Liver (tissue), 9 donors: ENCODE measurements around the gene DYNAP. TPM values are rescaled to one million over a fixed set of nuclear protein-coding genes. Genes with fewer than 3 reads are reported as not detected.

Experiments used
- DNase-seq: peaks from one replicate; pipeline ENCODE4 v3.0.0-alpha.2; 2017; ENCODE audit warnings: low spot score
- H3K27ac ChIP-seq, 2 donors: one replicate each; pipeline ENCODE4 v1.7.0; 2013; ENCODE audit warnings: inconsistent platforms in 2 of 2, low read length in 2 of 2, control low read depth in 1 of 2, low read depth in 1 of 2, mild to moderate bottlenecking in 1 of 2
- H3K27me3 ChIP-seq, 4 donors: one replicate each; pipeline versions ENCODE4 v1.6.1 to v1.7.0; 2013; ENCODE audit warnings: low read length in 3 of 4, inconsistent platforms in 1 of 4, mild to moderate bottlenecking in 1 of 4, moderate library complexity in 1 of 4; ENCODE audit not compliant: control insufficient read depth in 4 of 4, insufficient read depth in 4 of 4
- H3K36me3 ChIP-seq, 4 donors: one replicate each; pipeline versions ENCODE4 v1.6.1 to v1.7.0; 2013; ENCODE audit warnings: low read length in 3 of 4, mild to moderate bottlenecking in 3 of 4, low read depth in 1 of 4, moderate library complexity in 1 of 4; ENCODE audit not compliant: control insufficient read depth in 4 of 4, insufficient read depth in 3 of 4
- H3K4me1 ChIP-seq, 4 donors: one replicate each; pipeline versions ENCODE4 v1.6.1 to v1.7.0; 2013; ENCODE audit warnings: low read length in 3 of 4, mild to moderate bottlenecking in 3 of 4, moderate library complexity in 1 of 4; ENCODE audit not compliant: control insufficient read depth in 4 of 4, insufficient read depth in 4 of 4
- H3K4me3 ChIP-seq, 3 donors: one replicate each; pipeline versions ENCODE4 v1.6.1 to v1.7.0; 2013; ENCODE audit warnings: low read length in 3 of 3, control low read depth in 1 of 3, low read depth in 1 of 3, mild to moderate bottlenecking in 1 of 3
- H3K9ac ChIP-seq, 2 donors: one replicate each; pipeline ENCODE4 v1.7.0; 2013; ENCODE audit warnings: low read length in 2 of 2, mild to moderate bottlenecking in 2 of 2, moderate library complexity in 2 of 2, control low read depth in 1 of 2, low read depth in 1 of 2
- H3K9me3 ChIP-seq, 4 donors: one replicate each; pipeline versions ENCODE4 v1.6.1 to v1.7.0; 2013; ENCODE audit warnings: low read length in 3 of 4; ENCODE audit not compliant: control insufficient read depth in 4 of 4
- EGR1 ChIP-seq, 2 donors: IDR thresholded peaks; 2 replicates each; pipeline ENCODE4 v1.6.1; 2016 to 2018; ENCODE audit warnings: antibody characterized with exemption in 2 of 2, low read depth in 2 of 2
- FOXA1 ChIP-seq: IDR thresholded peaks from 2 replicates; pipeline ENCODE4 v1.6.1; 2016; ENCODE audit warnings: antibody characterized with exemption
- FOXA2 ChIP-seq: IDR thresholded peaks from 2 replicates; pipeline ENCODE4 v1.6.1; 2016; ENCODE audit warnings: antibody characterized with exemption
- GABPA ChIP-seq, 2 donors: IDR thresholded peaks in 1 of 2; conservative IDR thresholded peaks in 1 of 2; 2 replicates each; pipeline ENCODE4 v1.6.1; 2016; ENCODE audit warnings: antibody characterized with exemption in 2 of 2, mild to moderate bottlenecking in 1 of 2, moderate library complexity in 1 of 2
- HNF4A ChIP-seq, 2 donors: conservative IDR thresholded peaks; 2 replicates each; pipeline ENCODE4 v1.6.1; 2016; ENCODE audit warnings: antibody characterized with exemption in 2 of 2, mild to moderate bottlenecking in 2 of 2
- HNF4G ChIP-seq: IDR thresholded peaks from 2 replicates; pipeline ENCODE4 v1.6.1; 2016; ENCODE audit warnings: antibody characterized with exemption
- JUND ChIP-seq, 2 donors: IDR thresholded peaks; 2 replicates each; pipeline ENCODE4 v1.6.1; 2016; ENCODE audit warnings: antibody characterized with exemption in 2 of 2
- NR2F2 ChIP-seq: IDR thresholded peaks from 2 replicates; pipeline ENCODE4 v1.6.1; 2016; ENCODE audit warnings: antibody characterized with exemption
- RAD21 ChIP-seq, 2 donors: IDR thresholded peaks; 2 replicates each; pipeline ENCODE4 v1.6.1; 2016; ENCODE audit warnings: antibody characterized with exemption in 2 of 2, mild to moderate bottlenecking in 2 of 2
- RXRA ChIP-seq, 2 donors: IDR thresholded peaks; 2 replicates each; pipeline ENCODE4 v1.6.1; 2017 to 2018; ENCODE audit warnings: antibody characterized with exemption in 2 of 2, mild to moderate bottlenecking in 1 of 2
- SP1 ChIP-seq: IDR thresholded peaks from 2 replicates; pipeline ENCODE4 v1.6.1; 2018; ENCODE audit warnings: antibody characterized with exemption, mild to moderate bottlenecking
- TAF1 ChIP-seq: conservative IDR thresholded peaks from 2 replicates; pipeline ENCODE4 v1.6.1; 2016; ENCODE audit warnings: antibody characterized with exemption, mild to moderate bottlenecking
- YY1 ChIP-seq: IDR thresholded peaks from 2 replicates; pipeline ENCODE4 v1.6.1; 2016; ENCODE audit warnings: antibody characterized with exemption, mild to moderate bottlenecking
- WGBS: extraction: QIAGEN DNeasy Blood & Tissue Kit; methylation state at CpG from one replicate; pipeline ENCODE4 v1.1.7; 2013; 5-methylcytosine and 5-hydroxymethylcytosine counted together
- polyA plus RNA-seq, 2 donors: library from polyadenylated mRNA; stranded (reverse) in 1 of 2; unstranded in 1 of 2; fragments of 200-250 nt in 1 of 2; fragments of >200 nt in 1 of 2; fragmentation: Nextera tagmentation in 1 of 2; extraction: Ambion mirVana in 1 of 2; gene quantifications; one replicate each; pipeline versions ENCODE4 v1.2.1 to v1.2.3, GENCODE V29; 2013 to 2015
- total RNA-seq, 2 donors: library from RNA; depleted of rRNA; stranded (reverse); fragments of >200 nt; gene quantifications; one replicate each; pipeline ENCODE4 v1.2.3, GENCODE V29; 2014
- TF ChIP-seq, protein P1 (sequence below): IDR thresholded peaks from 2 replicates; pipeline ENCODE4 v1.6.1; 2016; ENCODE audit warnings: antibody characterized with exemption
- TF ChIP-seq, protein P2 (sequence below): IDR thresholded peaks from 2 replicates; pipeline ENCODE4 v1.6.1; 2016; ENCODE audit warnings: antibody characterized with exemption
- TF ChIP-seq, protein P3 (sequence below): IDR thresholded peaks from 2 replicates; pipeline ENCODE4 v1.6.1; 2016; ENCODE audit warnings: antibody characterized with exemption
- TF ChIP-seq, protein P4 (sequence below): IDR thresholded peaks from 2 replicates; pipeline ENCODE4 v1.6.1; 2016; ENCODE audit warnings: antibody characterized with exemption, mild to moderate bottlenecking
- TF ChIP-seq, protein P5 (sequence below): fragments of 150-350 bp; IDR thresholded peaks from 2 replicates; pipeline ENCODE4 v1.5.1; 2017; ENCODE audit warnings: improper control_type of control experiment, low read depth, low read length; ENCODE audit not compliant: missing input control
- donor health status: healthy.
- donor health status: healthy.
- donor health status: healthy.
- donor health status: healthy.
- donor health status: healthy.

DYNAP gene
- total and polyA plus RNA-seq, 4 donors, result not detected

DNA sequence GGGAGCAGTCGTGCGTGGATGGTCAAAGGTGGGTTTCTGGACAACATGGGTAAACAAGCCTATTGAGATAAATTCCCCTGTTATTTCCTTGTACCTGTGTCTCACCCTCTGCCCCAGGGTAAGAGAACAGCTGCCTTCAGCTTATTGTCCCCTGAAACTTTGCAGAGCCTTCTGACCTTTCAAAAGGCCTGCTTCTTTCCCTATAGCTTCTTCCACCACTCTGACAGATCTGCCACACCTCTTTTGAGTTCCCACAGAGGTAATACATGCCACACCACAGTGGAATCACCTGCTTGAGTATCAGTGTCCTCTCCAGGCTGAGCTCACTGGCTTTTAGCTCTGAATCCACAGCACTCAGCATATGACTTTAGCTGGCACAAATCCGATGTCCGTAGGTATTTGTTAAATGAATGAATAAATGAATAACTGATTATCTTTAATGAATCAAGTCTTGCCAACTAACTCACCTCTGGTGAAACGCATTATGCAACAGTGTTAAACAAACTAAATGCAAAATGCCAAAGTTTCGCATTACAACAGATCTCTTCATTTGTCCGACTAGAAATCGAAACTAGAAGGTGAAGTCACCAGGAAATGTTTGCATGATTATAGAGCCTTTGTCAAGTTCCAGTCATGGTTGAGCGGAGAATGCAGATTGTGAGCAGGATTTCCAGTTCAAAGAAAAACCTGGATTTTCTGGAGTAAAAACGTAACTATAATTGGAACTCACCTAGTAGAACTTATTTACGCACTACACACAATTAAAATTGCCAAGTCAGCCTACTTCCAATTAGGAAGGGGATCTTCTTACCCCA is 16.4 kb downstream of the DYNAP start:
- Histone ChIP-seq H3K36me3 (no peaks in the 10 kb centered on the region), H3K27me3 (no peaks in the 10 kb centered on the region), H3K27ac (peak overlapping the region; percentile 89 to 99), H3K4me3 (peak overlapping the region; percentile 52 to 71 (median 55)), H3K9me3 (no peaks in the 10 kb centered on the region), H3K4me1 (peaks cover 0 to 6% (median 3%) of the 10 kb centered on the region in 4 donors), H3K9ac (peak overlapping the region; percentile 65 to 99)
- WGBS, result 32% methylated on average over 11 of the region's 11 CpGs
- no peak for TF ChIP-seq HNF4G
- TF ChIP-seq TAF1, result peak; percentile 48
- peak; percentile 85 for TF ChIP-seq YY1
- TF ChIP-seq, protein P1, sequence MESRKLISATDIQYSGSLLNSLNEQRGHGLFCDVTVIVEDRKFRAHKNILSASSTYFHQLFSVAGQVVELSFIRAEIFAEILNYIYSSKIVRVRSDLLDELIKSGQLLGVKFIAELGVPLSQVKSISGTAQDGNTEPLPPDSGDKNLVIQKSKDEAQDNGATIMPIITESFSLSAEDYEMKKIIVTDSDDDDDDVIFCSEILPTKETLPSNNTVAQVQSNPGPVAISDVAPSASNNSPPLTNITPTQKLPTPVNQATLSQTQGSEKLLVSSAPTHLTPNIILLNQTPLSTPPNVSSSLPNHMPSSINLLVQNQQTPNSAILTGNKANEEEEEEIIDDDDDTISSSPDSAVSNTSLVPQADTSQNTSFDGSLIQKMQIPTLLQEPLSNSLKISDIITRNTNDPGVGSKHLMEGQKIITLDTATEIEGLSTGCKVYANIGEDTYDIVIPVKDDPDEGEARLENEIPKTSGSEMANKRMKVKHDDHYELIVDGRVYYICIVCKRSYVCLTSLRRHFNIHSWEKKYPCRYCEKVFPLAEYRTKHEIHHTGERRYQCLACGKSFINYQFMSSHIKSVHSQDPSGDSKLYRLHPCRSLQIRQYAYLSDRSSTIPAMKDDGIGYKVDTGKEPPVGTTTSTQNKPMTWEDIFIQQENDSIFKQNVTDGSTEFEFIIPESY, result peak; percentile 54
- TF ChIP-seq FOXA1, result no peak
- TF ChIP-seq, protein P2, sequence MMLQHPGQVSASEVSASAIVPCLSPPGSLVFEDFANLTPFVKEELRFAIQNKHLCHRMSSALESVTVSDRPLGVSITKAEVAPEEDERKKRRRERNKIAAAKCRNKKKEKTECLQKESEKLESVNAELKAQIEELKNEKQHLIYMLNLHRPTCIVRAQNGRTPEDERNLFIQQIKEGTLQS, result no peak
- peak; percentile 49 for TF ChIP-seq SP1
- peak in 1 of 2 donors; percentile 67 for TF ChIP-seq RXRA (IDR thresholded peaks at IDR 0.05)
- TF ChIP-seq, protein P3, sequence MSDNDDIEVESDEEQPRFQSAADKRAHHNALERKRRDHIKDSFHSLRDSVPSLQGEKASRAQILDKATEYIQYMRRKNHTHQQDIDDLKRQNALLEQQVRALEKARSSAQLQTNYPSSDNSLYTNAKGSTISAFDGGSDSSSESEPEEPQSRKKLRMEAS, result peak; percentile 61
- TF ChIP-seq NR2F2, result no peak
- peak in 1 of 2 donors; percentile 31 for TF ChIP-seq RAD21 (IDR thresholded peaks at IDR 0.05)
- TF ChIP-seq, protein P4, sequence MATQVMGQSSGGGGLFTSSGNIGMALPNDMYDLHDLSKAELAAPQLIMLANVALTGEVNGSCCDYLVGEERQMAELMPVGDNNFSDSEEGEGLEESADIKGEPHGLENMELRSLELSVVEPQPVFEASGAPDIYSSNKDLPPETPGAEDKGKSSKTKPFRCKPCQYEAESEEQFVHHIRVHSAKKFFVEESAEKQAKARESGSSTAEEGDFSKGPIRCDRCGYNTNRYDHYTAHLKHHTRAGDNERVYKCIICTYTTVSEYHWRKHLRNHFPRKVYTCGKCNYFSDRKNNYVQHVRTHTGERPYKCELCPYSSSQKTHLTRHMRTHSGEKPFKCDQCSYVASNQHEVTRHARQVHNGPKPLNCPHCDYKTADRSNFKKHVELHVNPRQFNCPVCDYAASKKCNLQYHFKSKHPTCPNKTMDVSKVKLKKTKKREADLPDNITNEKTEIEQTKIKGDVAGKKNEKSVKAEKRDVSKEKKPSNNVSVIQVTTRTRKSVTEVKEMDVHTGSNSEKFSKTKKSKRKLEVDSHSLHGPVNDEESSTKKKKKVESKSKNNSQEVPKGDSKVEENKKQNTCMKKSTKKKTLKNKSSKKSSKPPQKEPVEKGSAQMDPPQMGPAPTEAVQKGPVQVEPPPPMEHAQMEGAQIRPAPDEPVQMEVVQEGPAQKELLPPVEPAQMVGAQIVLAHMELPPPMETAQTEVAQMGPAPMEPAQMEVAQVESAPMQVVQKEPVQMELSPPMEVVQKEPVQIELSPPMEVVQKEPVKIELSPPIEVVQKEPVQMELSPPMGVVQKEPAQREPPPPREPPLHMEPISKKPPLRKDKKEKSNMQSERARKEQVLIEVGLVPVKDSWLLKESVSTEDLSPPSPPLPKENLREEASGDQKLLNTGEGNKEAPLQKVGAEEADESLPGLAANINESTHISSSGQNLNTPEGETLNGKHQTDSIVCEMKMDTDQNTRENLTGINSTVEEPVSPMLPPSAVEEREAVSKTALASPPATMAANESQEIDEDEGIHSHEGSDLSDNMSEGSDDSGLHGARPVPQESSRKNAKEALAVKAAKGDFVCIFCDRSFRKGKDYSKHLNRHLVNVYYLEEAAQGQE, result peak; percentile 74
- TF ChIP-seq EGR1 (IDR thresholded peaks at IDR 0.05; ENCODE audit: low read depth in 2 of 2), result no peak
- peak in 1 of 2 donors; percentile 86 for TF ChIP-seq JUND (IDR thresholded peaks at IDR 0.05)
- TF ChIP-seq GABPA (IDR thresholded peaks at IDR 0.05 in 1 of 2, conservative IDR thresholded peaks at IDR 0.05 in 1 of 2), result peak in 1 of 2 donors; percentile 41
- TF ChIP-seq, protein P5, sequence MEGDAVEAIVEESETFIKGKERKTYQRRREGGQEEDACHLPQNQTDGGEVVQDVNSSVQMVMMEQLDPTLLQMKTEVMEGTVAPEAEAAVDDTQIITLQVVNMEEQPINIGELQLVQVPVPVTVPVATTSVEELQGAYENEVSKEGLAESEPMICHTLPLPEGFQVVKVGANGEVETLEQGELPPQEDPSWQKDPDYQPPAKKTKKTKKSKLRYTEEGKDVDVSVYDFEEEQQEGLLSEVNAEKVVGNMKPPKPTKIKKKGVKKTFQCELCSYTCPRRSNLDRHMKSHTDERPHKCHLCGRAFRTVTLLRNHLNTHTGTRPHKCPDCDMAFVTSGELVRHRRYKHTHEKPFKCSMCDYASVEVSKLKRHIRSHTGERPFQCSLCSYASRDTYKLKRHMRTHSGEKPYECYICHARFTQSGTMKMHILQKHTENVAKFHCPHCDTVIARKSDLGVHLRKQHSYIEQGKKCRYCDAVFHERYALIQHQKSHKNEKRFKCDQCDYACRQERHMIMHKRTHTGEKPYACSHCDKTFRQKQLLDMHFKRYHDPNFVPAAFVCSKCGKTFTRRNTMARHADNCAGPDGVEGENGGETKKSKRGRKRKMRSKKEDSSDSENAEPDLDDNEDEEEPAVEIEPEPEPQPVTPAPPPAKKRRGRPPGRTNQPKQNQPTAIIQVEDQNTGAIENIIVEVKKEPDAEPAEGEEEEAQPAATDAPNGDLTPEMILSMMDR, result no peak
- peak; percentile 24 to 75 for TF ChIP-seq HNF4A (conservative IDR thresholded peaks at IDR 0.05)
- TF ChIP-seq FOXA2, result peak; percentile 48
- no peak for DNase-seq
